Karpas-422 (cell line): ENCODE measurements around the gene CDT1. TPM values are rescaled to one million over a fixed set of nuclear protein-coding genes. Genes with fewer than 3 reads are reported as not detected.
A peak's percentile ranks its signal among the peaks of the same experiment; 100 is the strongest.

Source experiments
- DNase-seq: peaks from one replicate; pipeline ENCODE4 v3.0.0-alpha.2; 2015
- H2AFZ ChIP-seq: fragments of 200-600 bp; sonication (generic); 2 replicates; pipeline ENCODE4 v1.6.1; 2014; ENCODE audit warnings: antibody characterized with exemption, low read length, mixed read lengths
- H3K27ac ChIP-seq: fragments of 200-600 bp; sonication (generic); 2 replicates; pipeline ENCODE4 v1.5.1; 2014; ENCODE audit warnings: mild to moderate bottlenecking, low read length, moderate library complexity
- H3K27me3 ChIP-seq: fragments of 200-600 bp; sonication (generic); 2 replicates; pipeline ENCODE4 v1.6.1; 2014; ENCODE audit warnings: low read length, mixed read lengths
- H3K36me3 ChIP-seq: fragments of 200-600 bp; sonication (generic); 2 replicates; pipeline ENCODE4 v1.6.1; 2014; ENCODE audit warnings: low read length, mixed read lengths; ENCODE audit not compliant: insufficient read depth
- H3K4me1 ChIP-seq: fragments of 200-600 bp; sonication (generic); 2 replicates; pipeline ENCODE4 v1.6.1; 2014; ENCODE audit warnings: mild to moderate bottlenecking, low read length, mixed read lengths
- H3K4me2 ChIP-seq: fragments of 200-600 bp; sonication (generic); 2 replicates; pipeline ENCODE4 v1.6.1; 2014; ENCODE audit warnings: low read length, low read depth, mild to moderate bottlenecking; ENCODE audit not compliant: poor library complexity, severe bottlenecking
- H3K4me3 ChIP-seq: fragments of 200-600 bp; sonication (generic); 2 replicates; pipeline ENCODE4 v1.5.1; 2014; ENCODE audit warnings: mild to moderate bottlenecking, antibody characterized with exemption, low read length, mixed read lengths
- H3K79me2 ChIP-seq: fragments of 200-600 bp; sonication (generic); 2 replicates; pipeline ENCODE4 v1.6.1; 2014; ENCODE audit warnings: mild to moderate bottlenecking, low read length, mixed read lengths
- H3K9ac ChIP-seq: fragments of 200-600 bp; sonication (generic); 2 replicates; pipeline ENCODE4 v1.6.0; 2014; ENCODE audit warnings: low read length
- H3K9me2 ChIP-seq: fragments of 200-600 bp; sonication (generic), shearing (Covaris generic); replicated peaks from 2 replicates; pipeline ENCODE4 v1.6.0; 2014; ENCODE audit warnings: mild to moderate bottlenecking, low read length, moderate library complexity; ENCODE audit not compliant: insufficient read depth
- H3K9me3 ChIP-seq: fragments of 300-700, 200-600 bp; sonication (generic); 2 replicates; pipeline ENCODE4 v1.6.1; 2014; ENCODE audit warnings: low read length, mixed read lengths
- H4K20me1 ChIP-seq: fragments of 200-600 bp; sonication (generic); 2 replicates; pipeline ENCODE4 v1.6.1; 2014; ENCODE audit warnings: mild to moderate bottlenecking, antibody characterized with exemption, low read length, low read depth; ENCODE audit not compliant: insufficient read depth
- total RNA-seq: library from RNA; depleted of rRNA; stranded (reverse); fragments of >200 nt; shearing (Covaris generic); gene quantifications from 2 replicates; pipeline ENCODE4 v1.2.3, GENCODE V29; 2014; ENCODE audit warnings: low replicate concordance; rRNA removed

Gene CDT1
- total RNA-seq, 1 experiment from 2014 or later, result 20.4 TPM

GRCh38 chr16:88856828-88857727 is 53.5 kb downstream of the CDT1 start, which contains the start of the genes GALNS and TRAPPC2L:
TSS of gene GALNS (minus strand) at chr16:88856947. CDS start at chr16:88856877, 70 bp downstream.
TSS of gene TRAPPC2L (plus strand) at chr16:88857127. CDS start at chr16:88857151, 24 bp downstream.
- H3K27me3 ChIP-seq, result no peaks in the 10 kb centered on the region
- peaks cover 22% of the 10 kb centered on the region for H3K4me1 ChIP-seq
- peak within 1 kb of the TSS; percentile 97 for H3K4me3 ChIP-seq
- peak within 1 kb of the TSS; percentile 83 for H3K9ac ChIP-seq
- H3K4me2 ChIP-seq, result peak within 1 kb of the TSS; percentile 97
- peaks cover 5% of the 10 kb centered on the region; the same call in 1 of the 2 replicates for H4K20me1 ChIP-seq
- H3K9me3 ChIP-seq, result no peaks in the 10 kb centered on the region
- peak within 1 kb of the TSS; percentile 74; the same call in 1 of the 2 replicates for H2AFZ ChIP-seq
- H3K27ac ChIP-seq, result no peak within 1 kb of the TSS
- no peaks in the 10 kb centered on the region for H3K36me3 ChIP-seq
- H3K79me2 ChIP-seq, result peaks cover 29% of the 10 kb centered on the region
- DNase-seq, result peak; percentile 99
- no peaks in the 10 kb centered on the region for H3K9me2 ChIP-seq

- Histone ChIP-seq H2AFZ (peak overlapping the region; percentile 74; the same call in 1 of the 2 replicates), H3K79me2 (peaks cover 29% of the 10 kb centered on the region), H3K4me2 (peak overlapping the region; percentile 85), H3K27ac (no peak overlapping the region), H4K20me1 (peaks cover 5% of the 10 kb centered on the region; the same call in 1 of the 2 replicates), H3K9me3 (no peaks in the 10 kb centered on the region), H3K27me3 (no peaks in the 10 kb centered on the region), H3K4me1 (peaks cover 22% of the 10 kb centered on the region), H3K9me2 (no peaks in the 10 kb centered on the region), H3K36me3 (no peaks in the 10 kb centered on the region), H3K4me3 (peak overlapping the region; percentile 97), H3K9ac (peak overlapping the region; percentile 83)
- peak; percentile 91 for DNase-seq
Observed at GRCh38 chr16:88857728-88858339, 54.2 kb downstream of the CDT1 start.

Other genes with a start within 250 kb of the CDT1 start
- gene ZC3H18, start 233.4 kb upstream of the CDT1 start, total RNA-seq, result 8.3 and 17.5 TPM in 2 replicates
- gene IL17C, start 165.2 kb upstream of the CDT1 start, total RNA-seq, result not detected in 2 replicates
- 395 and 1,207 TPM in 2 replicates for gene CYBA, start 152.7 kb upstream of the CDT1 start, total RNA-seq
- 35.0 and 82.2 TPM in 2 replicates for gene MVD, start 140.7 kb upstream of the CDT1 start, total RNA-seq
- gene SNAI3, start 117.3 kb upstream of the CDT1 start, total RNA-seq, result 1.3 and 1.4 TPM in 2 replicates
- 16.9 and 27.1 TPM in 2 replicates for gene RNF166, start 97.4 kb upstream of the CDT1 start, total RNA-seq
- 11.3 and 23.8 TPM in 2 replicates for gene CTU2, start 97.3 kb upstream of the CDT1 start, total RNA-seq
- gene PIEZO1, start 18.6 kb upstream of the CDT1 start, total RNA-seq, result 1.8 and 2.1 TPM in 2 replicates
- gene APRT, start 8.1 kb downstream of the CDT1 start, total RNA-seq, result 193 and 232 TPM in 2 replicates
- 18.1 and 26.8 TPM in 2 replicates for gene GALNS, start 53.2 kb downstream of the CDT1 start, total RNA-seq
- gene TRAPPC2L, start 53.3 kb downstream of the CDT1 start, total RNA-seq, result 58.0 and 84.6 TPM in 2 replicates
- not detected in 2 replicates for gene PABPN1L, start 62.9 kb downstream of the CDT1 start, total RNA-seq
- not detected in 2 replicates for gene CBFA2T3, start 173.4 kb downstream of the CDT1 start, total RNA-seq